ENCODE measurements around the gene MAP3K4.

DNA sequence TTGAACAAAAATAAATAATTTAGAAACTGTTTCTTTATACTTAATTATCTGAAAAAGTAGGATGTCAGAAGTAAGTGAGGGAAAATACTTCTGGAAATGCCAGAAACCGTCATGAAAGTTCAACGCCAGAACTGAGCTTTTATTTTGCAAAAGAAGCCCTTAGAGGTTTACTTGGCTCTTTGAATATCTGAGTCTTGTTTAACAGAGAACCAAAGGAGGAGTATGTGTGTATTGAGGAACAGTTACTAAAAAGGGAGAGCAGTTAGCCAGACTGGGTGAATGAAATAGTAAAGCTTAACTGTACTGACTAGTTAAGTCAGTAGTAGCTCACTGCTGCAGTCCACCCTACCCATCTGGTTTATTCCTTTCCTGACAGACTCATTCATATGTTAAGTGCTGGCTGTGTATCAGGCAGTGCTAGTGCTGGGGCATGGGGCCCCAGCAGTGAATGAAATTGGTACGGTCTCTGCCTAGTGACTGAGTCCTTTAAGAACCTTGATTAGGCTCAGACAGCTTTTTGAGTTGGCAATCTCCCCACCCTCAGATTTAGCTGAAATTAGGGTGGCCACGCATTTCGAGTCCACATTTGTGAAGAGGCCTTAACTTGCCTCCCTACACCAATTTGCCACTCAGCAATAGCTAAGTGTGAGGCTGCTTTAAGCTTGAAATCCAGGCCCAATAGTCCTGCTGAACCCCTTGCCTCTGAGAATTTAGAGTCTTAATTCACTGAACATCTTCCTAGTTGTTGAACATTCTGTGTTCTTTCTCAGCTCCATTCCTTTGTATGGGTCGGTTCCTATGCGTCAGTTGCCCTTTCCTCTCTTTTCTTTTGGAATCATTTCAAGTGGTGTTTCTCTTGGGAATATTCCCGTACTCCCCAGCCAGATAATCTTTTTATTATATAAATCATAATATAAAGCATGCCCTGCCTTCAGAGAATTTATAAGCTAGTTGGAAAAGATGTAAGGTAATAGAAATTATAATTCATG is 20.2 kb downstream of the MAP3K4 start:
- TF ChIP-seq, protein P1, sequence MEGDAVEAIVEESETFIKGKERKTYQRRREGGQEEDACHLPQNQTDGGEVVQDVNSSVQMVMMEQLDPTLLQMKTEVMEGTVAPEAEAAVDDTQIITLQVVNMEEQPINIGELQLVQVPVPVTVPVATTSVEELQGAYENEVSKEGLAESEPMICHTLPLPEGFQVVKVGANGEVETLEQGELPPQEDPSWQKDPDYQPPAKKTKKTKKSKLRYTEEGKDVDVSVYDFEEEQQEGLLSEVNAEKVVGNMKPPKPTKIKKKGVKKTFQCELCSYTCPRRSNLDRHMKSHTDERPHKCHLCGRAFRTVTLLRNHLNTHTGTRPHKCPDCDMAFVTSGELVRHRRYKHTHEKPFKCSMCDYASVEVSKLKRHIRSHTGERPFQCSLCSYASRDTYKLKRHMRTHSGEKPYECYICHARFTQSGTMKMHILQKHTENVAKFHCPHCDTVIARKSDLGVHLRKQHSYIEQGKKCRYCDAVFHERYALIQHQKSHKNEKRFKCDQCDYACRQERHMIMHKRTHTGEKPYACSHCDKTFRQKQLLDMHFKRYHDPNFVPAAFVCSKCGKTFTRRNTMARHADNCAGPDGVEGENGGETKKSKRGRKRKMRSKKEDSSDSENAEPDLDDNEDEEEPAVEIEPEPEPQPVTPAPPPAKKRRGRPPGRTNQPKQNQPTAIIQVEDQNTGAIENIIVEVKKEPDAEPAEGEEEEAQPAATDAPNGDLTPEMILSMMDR (IDR thresholded peaks at IDR 0.05) = no peak
- no peak for TF ChIP-seq POLR2A (IDR thresholded peaks at IDR 0.05)

Measured in Peyer's patch (tissue), 4 donors.